HG02840 (cell line): Measurements from ENCODE around the gene TEC.
"Not testable (repeated sequence)": the region's sequence is repeated elsewhere in the genome, so short reads cannot be mapped to it uniquely, and the experiment has no call there.

Experiments used
- ATAC-seq: cut with Tn5 transposase; IDR thresholded peaks from one replicate; pipeline ENCODE4 v1.9.1; 2021; ENCODE audit warnings: mild to moderate bottlenecking, moderate library complexity, moderate number of reproducible peaks; ENCODE audit not compliant: unreplicated experiment, low FRiP score

Gene TEC

DNA sequence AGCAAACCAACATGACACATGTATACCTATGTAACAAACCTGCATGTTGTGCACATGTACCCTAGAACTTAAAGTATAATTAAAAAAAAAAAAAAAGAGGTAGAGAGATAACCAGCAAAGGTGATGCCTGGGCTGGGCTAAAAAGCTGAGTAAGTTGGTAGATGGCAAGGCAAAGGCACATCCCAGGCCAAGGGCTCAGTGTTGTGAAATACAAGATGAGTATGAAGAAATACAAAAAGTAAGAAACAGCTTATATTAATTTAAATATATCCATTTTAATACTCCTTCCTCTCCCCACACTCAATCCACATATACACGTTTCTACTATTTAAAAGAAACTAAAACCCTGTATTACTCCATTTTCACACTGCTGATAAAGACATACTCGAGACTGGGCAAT is 25.8 kb downstream of the TEC start:
- ATAC-seq = no peak

DNA sequence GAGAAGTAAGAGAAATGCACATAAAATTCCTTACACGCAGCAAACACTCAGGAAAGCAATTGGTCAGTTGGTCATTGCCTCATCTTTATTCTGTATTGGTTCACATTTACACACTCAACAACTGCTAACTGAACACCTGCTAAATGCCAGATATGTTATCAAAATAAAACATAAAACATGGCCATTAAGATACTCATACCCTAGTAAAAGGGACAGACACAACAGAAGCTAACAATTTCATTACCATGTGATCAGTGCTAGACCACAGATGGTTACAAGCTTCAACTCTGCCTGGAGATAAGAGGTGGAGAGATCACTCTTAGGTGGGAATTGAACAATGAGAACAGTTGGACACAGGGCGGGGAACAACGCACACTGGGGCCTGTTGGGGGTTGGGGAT is 26.2 kb downstream of the TEC start:
- no peak for ATAC-seq

DNA sequence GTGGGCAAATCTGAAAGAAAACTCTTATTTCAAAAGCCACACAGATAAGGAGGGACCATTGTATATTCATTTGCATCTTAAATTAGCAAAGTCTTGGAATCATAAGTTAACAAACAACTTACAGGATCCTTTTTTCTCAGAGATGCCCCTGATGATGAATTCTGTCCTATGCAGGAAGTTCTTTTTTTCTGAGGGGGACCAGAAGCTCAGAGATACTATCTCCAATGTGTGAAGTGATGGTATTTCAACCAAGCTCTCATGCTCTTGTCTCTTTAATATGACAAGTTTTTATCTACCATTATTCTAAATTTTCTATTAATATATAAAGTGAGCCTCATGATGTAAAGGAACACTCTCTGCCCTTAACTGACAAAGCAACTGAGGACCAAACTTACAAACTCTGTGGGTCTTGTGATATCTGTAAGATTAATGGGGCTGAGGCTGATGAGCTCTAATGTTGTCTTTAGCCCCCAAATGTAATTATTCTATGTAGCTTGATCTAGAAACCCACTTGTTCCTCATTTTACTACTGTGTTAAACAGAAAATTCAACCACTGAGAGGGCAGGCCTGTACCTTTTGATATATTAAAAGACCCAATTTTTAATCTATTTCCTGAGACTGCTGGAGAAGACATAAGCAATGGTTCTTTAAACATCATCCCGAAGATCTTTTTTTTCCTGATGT is 27.0 kb downstream of the TEC start:
- ATAC-seq = no peak

DNA sequence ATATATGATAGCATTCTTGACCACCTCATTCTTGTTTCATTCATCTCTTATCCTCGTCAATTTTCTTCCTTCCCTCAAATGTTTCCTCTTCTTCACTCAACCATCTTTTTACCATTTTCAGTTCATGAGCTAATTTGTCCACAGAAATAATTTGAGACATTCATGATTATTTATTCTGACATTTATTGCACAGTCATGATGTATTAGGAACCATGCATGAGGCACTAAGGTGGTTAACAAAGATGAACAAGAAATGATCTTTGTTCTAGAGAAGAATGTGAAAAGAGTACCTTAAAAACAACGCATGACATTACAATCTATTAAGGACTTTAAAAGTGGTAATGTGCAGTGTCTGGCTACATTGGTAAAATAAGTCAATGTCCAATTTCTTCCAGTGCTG is 27.9 kb downstream of the TEC start:
- no peak for ATAC-seq

DNA sequence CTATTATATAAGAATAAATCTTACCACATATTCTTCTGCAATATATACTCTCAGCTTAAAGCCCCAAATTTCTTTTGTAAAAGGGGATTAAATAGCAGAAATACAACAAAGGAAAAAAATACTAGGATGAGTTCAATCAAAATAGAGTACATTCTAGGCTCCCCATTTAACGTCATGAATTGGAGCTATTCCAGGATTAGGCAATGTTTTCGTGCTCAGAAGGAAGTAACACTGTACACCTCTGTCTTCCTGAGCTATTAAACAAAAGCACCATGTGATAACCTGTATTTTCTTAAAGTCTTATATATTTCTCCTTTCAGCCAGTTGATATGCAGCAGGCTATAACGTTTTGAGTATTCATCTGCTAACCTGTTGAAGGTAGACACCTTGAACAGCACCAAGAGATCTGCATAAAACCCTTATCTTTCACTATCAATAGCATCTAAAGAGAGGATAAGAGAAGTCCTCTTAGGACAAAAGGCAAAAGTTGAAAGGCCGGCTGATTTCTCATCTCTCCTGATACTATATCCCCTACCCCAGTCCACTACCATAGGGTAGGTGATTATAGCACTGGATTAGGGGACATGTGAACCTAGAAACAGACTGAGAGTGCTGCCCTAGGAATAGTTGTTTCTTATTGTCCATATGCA is 31.5 kb downstream of the TEC start:
- no peak for ATAC-seq

DNA sequence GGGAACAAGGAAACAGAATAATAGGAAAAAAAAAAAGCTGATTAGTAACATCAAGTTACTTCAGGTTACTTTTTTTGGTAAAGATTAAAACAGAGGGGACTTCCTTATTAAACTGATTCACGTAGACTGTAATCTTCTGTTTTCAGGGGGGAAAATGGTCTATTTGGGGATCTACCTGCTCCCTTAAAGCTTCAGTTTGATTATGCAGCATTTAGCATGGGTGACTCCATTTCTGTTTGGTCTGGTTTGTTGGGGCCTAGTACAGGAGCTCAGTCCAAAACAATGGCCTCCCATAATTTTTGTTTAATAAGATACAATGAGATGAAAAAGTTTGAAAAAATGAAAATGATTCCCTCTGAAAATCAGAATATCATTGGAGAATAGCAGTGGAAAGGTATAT is 34.6 kb downstream of the TEC start:
- ATAC-seq = no peak

DNA sequence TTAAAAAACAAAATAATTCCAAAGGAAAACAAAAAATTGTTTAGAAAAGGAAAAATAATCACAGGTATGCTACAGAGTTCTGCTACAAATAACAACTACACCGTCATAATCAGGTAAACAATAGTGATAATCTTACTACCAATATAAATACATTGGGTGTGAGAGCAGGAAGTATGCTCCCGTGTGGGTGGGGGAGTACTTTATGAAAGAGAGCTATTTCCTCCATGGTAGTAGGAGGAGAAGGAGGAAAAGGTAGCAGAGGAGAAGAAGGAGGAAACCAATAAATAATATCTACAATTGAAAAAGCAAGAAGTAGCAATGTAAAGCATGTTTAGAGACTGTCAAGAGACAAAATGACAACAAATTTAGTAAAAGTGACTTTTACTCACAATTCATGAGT is 35.1 kb downstream of the TEC start:
- ATAC-seq = no peak

DNA sequence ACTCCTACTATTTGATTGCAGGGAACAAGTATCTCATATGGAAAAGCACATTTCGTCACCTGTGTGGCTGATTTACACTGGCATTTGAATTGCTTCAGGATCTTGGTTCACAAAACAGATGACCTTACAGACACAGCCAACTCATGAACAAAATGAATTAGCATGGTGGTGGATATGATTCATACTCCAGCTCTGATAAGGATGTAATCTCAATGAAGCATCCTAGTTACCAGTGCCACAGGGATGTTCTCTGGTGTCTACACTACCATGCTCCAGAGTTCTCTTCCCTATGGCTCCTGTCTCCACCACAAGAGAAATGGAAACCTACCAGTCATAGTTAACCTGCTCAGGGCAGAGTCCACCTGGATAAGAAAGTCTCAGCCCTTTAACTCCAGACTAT is 40.7 kb downstream of the TEC start:
- no peak for ATAC-seq

DNA sequence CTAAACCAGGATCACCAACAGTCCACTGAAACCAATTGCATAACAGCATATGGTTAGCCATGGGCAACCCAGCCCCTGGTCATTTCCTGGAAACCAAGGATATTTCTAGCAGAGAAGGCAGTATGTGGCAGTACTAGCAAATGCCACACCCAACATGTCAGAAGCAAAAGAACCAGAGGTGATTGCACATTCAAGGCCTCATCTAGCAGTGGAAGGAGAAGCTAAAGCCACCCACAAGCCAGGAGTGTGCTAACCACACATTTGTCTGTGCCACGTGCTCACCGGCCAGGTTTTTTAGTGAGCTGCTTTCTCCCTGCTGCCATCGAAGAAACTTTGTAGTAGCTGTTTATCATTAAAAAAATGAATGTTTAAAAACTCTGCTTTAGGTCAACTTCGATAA is 42.0 kb downstream of the TEC start:
- no peak for ATAC-seq

DNA sequence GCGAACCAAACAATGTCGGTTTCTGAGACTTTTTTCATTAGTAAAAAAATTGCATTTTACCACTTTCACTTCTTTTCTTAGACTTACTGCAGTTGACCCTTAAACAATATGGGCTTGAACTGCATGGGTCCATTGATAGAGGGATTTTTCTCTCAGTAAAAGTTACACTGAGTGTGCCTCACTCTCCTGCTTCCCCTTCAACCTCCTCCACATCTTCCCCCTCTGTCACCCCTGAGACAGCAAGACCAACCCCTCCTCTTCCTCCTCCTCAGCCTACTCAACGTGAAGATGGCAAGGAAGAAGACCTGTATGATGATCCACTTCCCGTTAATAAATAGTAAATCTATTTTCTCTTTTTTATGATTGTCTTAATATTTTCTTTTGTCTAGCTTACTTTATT is 43.4 kb downstream of the TEC start:
- ATAC-seq = no peak

DNA sequence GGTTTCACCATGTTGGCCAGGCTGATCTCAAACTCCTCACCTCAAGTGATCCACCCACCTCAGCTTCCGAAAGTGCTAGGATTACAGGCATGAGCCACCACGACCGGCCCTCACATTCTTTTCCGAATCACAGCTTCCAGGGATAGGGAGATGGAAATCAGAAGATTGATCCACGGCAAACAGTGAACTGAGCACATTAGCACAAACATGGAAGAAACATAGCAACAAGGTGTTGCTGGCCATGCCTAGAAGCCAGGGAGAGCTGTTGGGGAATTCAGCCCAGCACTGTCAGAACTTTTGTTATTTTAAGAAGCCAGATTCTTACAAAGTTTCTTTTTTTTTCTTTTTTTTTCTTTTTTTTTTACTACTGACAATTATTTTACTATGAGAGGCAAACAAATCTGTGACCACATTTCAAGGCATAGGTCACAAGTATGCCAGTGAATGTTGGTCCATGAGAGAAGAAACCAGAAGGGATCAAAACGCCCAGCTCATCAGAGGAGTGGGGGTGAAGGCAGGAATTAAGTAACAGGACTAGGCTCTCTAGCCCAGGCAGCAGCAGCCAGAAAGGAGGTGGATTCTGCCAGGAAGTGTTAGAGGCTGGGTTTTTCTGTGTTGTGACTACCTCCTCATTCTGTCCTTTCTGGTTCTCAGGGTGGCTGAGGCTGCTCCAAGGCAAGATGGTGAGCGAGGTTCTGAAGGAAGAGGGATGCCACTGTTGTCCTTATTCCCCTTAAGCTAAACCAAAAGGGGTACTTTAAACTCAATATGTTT is 44.1 kb downstream of the TEC start:
- no peak for ATAC-seq

DNA sequence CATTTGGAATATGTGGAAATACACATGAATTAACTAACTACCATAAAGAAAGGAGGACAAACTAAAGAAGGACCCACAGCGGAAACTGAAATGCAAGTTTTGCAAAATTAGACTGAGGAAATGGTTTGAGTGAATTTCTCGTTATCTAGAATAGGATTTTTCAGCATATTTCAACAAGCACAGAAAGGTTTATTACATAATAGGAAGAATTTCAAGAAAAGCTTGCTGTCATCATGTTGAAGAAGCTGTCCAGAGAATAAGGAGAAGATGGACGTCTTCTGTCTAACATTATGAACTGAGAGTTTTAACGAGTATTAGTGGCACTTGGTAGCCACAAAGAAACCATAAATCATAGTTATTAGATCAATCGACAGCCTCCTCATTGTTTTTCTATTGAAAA is 45.0 kb downstream of the TEC start:
- ATAC-seq = no peak

DNA sequence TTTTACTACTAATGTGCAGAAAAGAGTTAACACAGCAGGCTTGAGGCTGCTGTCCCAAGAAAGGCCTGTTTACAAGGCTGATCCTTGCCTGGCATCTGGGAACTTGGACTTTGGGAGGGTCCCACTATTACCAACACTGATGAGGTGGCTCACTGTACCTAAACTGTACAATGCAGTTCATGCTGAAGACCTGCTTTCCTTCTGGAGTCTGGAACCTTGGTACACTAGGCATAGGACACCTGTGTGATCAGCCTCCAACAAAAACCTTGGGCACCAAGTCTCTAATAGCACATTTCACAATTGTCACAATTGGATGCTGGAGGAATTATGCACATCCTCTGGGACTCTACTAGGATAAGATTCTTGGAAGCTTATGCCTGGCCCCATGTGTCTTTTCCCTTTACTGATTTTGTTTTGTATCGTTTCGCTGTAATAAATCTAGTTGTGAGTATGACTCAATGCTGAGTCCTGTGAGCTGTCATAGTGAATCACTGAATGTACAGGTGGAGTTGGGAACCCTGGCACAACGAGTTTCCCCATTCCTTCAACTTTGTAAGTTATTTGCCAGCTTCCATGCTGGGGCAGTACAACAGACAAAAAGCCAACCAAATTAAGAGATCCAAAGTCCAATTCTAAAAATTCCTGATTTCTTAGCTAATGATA is 45.9 kb downstream of the TEC start:
- ATAC-seq = no peak

DNA sequence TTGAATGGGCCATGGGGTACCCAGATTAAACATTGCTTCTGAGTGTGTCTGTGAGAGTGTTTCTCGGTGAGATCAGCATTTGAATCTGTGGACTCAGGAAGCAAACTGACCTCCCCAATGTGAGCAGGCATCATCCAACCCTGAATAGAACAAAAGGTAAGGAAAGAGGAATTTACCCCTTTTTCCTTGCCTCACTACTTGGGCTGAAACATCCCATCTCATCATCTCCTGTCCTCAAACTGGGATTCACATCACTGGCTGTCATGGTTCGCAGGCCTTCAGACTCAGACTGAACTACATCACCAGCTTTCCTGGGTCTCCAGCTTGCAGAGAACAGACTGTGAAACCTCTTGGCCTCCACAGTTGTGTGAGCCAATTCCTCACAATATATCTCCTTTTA is 47.1 kb downstream of the TEC start:
- ATAC-seq = no peak

DNA sequence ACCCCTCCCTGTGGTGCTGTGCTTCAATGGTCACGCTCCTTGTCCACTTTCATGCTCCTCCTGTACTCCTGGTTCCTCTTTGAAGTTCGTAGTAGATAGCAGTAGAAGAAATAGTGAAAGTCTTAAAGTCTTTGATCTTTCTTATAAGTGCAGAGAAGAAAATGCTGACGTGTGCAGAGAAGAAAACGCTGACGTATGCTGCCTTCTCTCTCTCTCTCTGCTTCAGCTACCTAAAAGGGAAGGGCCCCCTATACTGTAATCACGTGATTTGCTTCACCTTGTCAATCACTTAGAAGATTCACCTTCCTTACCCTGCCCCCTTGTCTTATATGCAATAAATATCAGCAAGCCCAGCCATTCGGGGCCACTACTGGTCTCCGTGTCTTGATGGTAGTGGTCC is 50.2 kb downstream of the TEC start:
- ATAC-seq = not testable (repeated sequence)

DNA sequence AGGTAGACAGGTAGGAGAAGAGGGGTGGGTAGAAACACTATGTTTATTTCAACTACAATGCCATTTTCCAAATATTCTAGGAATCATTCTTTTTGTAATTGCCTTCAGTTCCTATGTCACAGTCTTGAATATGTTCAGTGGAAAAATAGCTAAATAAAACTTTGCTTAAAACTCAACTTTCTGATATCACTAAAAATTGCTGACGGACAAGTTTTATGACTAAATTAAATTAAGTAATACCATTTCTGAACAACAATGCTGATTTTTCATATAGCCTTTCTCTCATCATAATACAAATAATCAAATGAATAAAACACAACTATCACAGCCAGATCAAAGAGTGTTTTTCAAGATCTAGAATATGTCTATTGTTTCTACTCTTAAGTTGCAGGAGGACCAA is 53.1 kb downstream of the TEC start:
- ATAC-seq = no peak

DNA sequence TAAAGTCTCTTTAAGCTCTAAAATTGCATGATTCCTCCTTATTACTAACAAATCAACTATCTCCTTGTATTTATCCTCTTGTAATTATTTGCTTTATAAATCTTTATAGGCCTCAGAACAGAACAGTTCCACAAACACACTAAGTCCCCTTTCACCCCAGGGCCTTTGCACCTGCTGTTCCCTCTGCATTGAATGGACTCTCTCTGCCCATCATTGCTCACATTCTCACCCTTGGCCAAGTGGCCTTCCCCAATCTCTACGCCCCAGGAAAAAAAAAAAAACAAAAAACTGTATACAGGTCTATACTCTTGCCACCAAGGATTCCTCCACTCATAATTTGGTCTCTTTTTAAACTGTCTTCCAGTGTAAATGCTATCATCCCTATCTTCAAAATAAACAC is 53.7 kb downstream of the TEC start:
- no peak for ATAC-seq

DNA sequence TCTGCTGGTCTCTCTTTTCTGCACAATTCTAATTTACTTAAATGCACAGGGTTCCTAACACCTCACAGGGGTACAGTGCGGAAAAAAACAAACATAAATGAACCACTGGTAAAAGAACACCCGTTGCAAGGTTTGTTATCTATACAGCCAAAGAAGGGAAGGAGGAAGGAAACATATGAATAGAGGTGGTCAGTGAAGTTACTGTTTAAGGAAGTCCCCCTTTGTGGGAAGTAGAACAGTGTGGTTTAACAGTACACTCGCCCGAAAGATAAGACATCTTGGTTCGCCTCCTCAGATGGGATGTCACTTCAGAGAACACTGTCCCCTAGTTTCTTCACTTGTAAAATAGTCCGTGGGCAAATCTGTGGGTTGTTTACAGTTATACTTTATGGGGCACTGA is 57.5 kb downstream of the TEC start:
- ATAC-seq = peak; percentile 76

DNA sequence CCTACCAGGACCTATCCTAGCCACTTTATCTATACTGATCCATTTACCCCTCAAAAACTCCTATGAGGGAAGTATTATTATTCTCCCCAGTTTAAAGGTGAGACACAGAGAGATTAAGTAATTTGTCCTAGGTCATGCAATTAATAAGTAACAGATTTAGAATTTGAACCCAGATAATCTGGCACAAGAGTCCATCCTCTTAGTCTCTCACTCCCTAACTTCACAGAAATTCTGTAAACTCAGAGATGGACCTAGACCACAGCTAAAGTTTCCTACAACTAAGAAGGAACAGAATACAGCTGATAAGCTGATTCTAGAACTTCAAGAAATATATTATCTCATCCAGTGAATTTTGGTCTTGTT is 58.7 kb downstream of the TEC start:
- no peak for ATAC-seq

DNA sequence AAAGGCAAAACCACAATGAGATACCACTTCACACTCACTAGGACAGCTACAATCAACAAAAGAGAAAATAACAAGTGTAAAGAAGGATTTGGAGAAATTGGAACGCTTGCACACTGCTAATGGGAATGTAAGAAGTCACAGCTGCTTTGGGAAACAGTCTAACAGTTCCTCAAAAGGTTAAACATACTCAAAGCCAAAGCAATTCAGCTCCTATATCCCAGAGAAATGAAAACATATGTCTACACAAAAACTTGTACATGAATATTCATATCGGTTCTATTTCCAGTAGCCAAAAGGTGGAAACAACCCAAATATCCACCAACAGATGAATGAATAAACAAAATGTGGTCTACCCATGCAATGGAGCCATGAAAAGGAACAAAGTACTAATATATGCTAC is 64.0 kb downstream of the TEC start:
- ATAC-seq = no peak

DNA sequence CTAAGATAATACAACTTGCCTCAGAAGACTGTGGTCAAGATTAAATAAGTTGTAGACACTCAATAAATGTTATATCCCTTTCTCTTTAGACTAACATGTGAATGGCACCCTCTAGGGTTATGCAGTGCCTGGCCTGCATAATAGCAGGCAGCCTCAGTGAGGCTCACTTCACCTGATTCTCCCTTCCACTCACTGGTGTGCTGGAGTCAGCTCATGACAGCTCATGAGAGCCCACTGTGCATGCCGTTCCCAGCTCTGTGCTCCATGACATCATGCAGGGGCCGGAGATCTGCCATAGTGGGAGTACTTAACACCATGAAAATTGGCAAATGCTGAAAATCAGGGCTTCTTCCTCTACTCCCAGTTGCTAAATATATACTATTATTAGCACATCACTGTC is 64.5 kb downstream of the TEC start:
- no peak for ATAC-seq
